ENCODE measurements around the gene COA1.
"Not testable (repeated sequence)": the region's sequence is repeated elsewhere in the genome, so short reads cannot be mapped to it uniquely, and the experiment has no call there.

Gene COA1

GRCh38 chr7:43625980-43626379, 103.3 kb downstream of the COA1 start:
- no peak for DNase-seq

- DNase-seq = no peak
Observed at GRCh38 chr7:43625453-43625852, 103.9 kb downstream of the COA1 start.

GRCh38 chr7:43624156-43624555, 105.2 kb downstream of the COA1 start:
- DNase-seq = no peak

- DNase-seq = no peak
Observed at GRCh38 chr7:43621729-43622448, 107.4 kb downstream of the COA1 start.

- no peak for DNase-seq
Observed at GRCh38 chr7:43619213-43620012, 109.9 kb downstream of the COA1 start.

GRCh38 chr7:43618073-43618472, 111.2 kb downstream of the COA1 start:
- DNase-seq = no peak

- DNase-seq = no peak
Observed at GRCh38 chr7:43616977-43617376, 112.3 kb downstream of the COA1 start.

- DNase-seq = no peak
Observed at GRCh38 chr7:43615558-43616145, 113.7 kb downstream of the COA1 start.

GRCh38 chr7:43612599-43613589, 116.4 kb downstream of the COA1 start:
- no peak for DNase-seq

- DNase-seq = no peak
Observed at GRCh38 chr7:43612128-43612527, 117.2 kb downstream of the COA1 start.

- no peak for DNase-seq
Observed at GRCh38 chr7:43609097-43609496, 120.2 kb downstream of the COA1 start.

GRCh38 chr7:43604251-43604650, 125.1 kb downstream of the COA1 start:
- DNase-seq = no peak

- no peak for DNase-seq
Observed at GRCh38 chr7:43602256-43602655, 127.1 kb downstream of the COA1 start.

- DNase-seq = no peak
Observed at GRCh38 chr7:43600056-43600455, 129.3 kb downstream of the COA1 start.

- not testable (repeated sequence) for DNase-seq
Observed at GRCh38 chr7:43596426-43596825, 132.9 kb downstream of the COA1 start.

GRCh38 chr7:43594020-43594419, 135.3 kb downstream of the COA1 start:
- no peak for DNase-seq

GRCh38 chr7:43593010-43593409, 136.3 kb downstream of the COA1 start:
- no peak for DNase-seq

GRCh38 chr7:43592326-43592725, 137.0 kb downstream of the COA1 start:
- no peak for DNase-seq

- no peak for DNase-seq
Observed at GRCh38 chr7:43591558-43592180, 137.7 kb downstream of the COA1 start.

- no peak for DNase-seq
Observed at GRCh38 chr7:43590862-43591557, 138.3 kb downstream of the COA1 start.

GRCh38 chr7:43589728-43590127, 139.6 kb downstream of the COA1 start:
- DNase-seq = no peak
